H9 (cell line): Measurements from ENCODE around the gene NCOA5. TPM values are rescaled to one million over a fixed set of nuclear protein-coding genes. Genes with fewer than 3 reads are reported as not detected.
A peak's percentile ranks its signal among the peaks of the same experiment; 100 is the strongest.

Source experiments
- DNase-seq: peaks from one replicate; pipeline ENCODE4 v3.0.0-alpha.2; 2017
- H2AFZ ChIP-seq: one replicate; pipeline ENCODE4 v1.6.1; 2013; ENCODE audit warnings: mild to moderate bottlenecking, low read length, control low read depth, moderate library complexity
- H2AK5ac ChIP-seq: 2 replicates; pipeline ENCODE4 v1.6.1; 2013; ENCODE audit warnings: low read length, control low read depth, mixed read lengths; ENCODE audit not compliant: insufficient read length
- H2BK120ac ChIP-seq: one replicate; pipeline ENCODE4 v1.6.1; 2013; ENCODE audit warnings: low read depth, mild to moderate bottlenecking, low read length, control low read depth, inconsistent platforms; ENCODE audit not compliant: poor library complexity, severe bottlenecking
- H2BK12ac ChIP-seq: 2 replicates; pipeline ENCODE4 v1.6.1; 2013; ENCODE audit warnings: low read length, control low read depth, mixed read lengths, low read depth; ENCODE audit not compliant: insufficient read length
- H2BK15ac ChIP-seq: 2 replicates; pipeline ENCODE4 v1.6.1; 2013; ENCODE audit warnings: low read depth, low read length, control low read depth
- H2BK20ac ChIP-seq: one replicate; pipeline ENCODE4 v1.6.1; 2013; ENCODE audit warnings: low read depth, mild to moderate bottlenecking, low read length, control low read depth, inconsistent platforms; ENCODE audit not compliant: poor library complexity, severe bottlenecking
- H2BK5ac ChIP-seq: 2 replicates; pipeline ENCODE4 v1.6.1; 2013; ENCODE audit warnings: low read length, control low read depth, mixed read lengths; ENCODE audit not compliant: insufficient read length
- H3K14ac ChIP-seq: 2 replicates; pipeline ENCODE4 v1.6.1; 2013; ENCODE audit warnings: low read length, control low read depth; ENCODE audit not compliant: insufficient read depth
- H3K18ac ChIP-seq: 2 replicates; pipeline ENCODE4 v1.6.1; 2013; ENCODE audit warnings: low read depth, mild to moderate bottlenecking, mixed read lengths, low read length, control low read depth; ENCODE audit not compliant: insufficient read length
- H3K23ac ChIP-seq: 2 replicates; pipeline ENCODE4 v1.6.1; 2013; ENCODE audit warnings: low read length, control low read depth, mixed read lengths, low read depth; ENCODE audit not compliant: insufficient read length
- H3K23me2 ChIP-seq: 2 replicates; pipeline ENCODE4 v1.6.1; 2013; ENCODE audit warnings: low read depth, mild to moderate bottlenecking, mixed read lengths, low read length, control low read depth; ENCODE audit not compliant: insufficient read length, poor library complexity, severe bottlenecking
- H3K27ac ChIP-seq: 2 replicates; pipeline ENCODE4 v1.5.1; 2013; ENCODE audit warnings: low read length, control low read depth, mixed read lengths, low read depth; ENCODE audit not compliant: insufficient read length
- H3K27me3 ChIP-seq: 2 replicates; pipeline ENCODE4 v1.6.1; 2013; ENCODE audit warnings: low read length, control low read depth, inconsistent platforms; ENCODE audit not compliant: insufficient read depth
- H3K4ac ChIP-seq: 2 replicates; pipeline ENCODE4 v1.6.1; 2013; ENCODE audit warnings: low read depth, mild to moderate bottlenecking, control low read depth, inconsistent platforms, low read length, moderate library complexity
- H3K4me1 ChIP-seq: 2 replicates; pipeline ENCODE4 v1.6.1; 2013; ENCODE audit warnings: low read length, control low read depth, inconsistent platforms; ENCODE audit not compliant: insufficient read depth
- H3K4me2 ChIP-seq: 2 replicates; pipeline ENCODE4 v1.6.1; 2013; ENCODE audit warnings: low read length, control low read depth, mixed read lengths; ENCODE audit not compliant: insufficient read length, insufficient read depth
- H3K56ac ChIP-seq: 2 replicates; pipeline ENCODE4 v1.6.1; 2013; ENCODE audit warnings: low read depth, mild to moderate bottlenecking, mixed read lengths, low read length, control low read depth; ENCODE audit not compliant: insufficient read length
- H3K79me1 ChIP-seq: 2 replicates; pipeline ENCODE4 v1.6.1; 2013; ENCODE audit warnings: low read depth, mild to moderate bottlenecking, moderate library complexity, low read length, control low read depth, inconsistent platforms; ENCODE audit not compliant: insufficient read depth, poor library complexity, severe bottlenecking
- H3K79me2 ChIP-seq: 2 replicates; pipeline ENCODE4 v1.6.1; 2013; ENCODE audit warnings: low read length, control low read depth, inconsistent platforms; ENCODE audit not compliant: insufficient read depth
- H3K9ac ChIP-seq: 2 replicates; pipeline ENCODE4 v1.6.1; 2013; ENCODE audit warnings: low read length, control low read depth, mixed read lengths; ENCODE audit not compliant: insufficient read length; ENCODE audit errors: extremely low read depth
- H3K9me3 ChIP-seq: one replicate; pipeline ENCODE4 v1.6.1; 2013; ENCODE audit warnings: low read depth, low read length, inconsistent platforms; ENCODE audit not compliant: control insufficient read depth
- H3T11ph ChIP-seq: one replicate; pipeline ENCODE4 v1.6.1; 2013; ENCODE audit warnings: mild to moderate bottlenecking, low read length, control low read depth, inconsistent platforms
- H4K20me1 ChIP-seq: one replicate; pipeline ENCODE4 v1.6.1; 2013; ENCODE audit not compliant: control insufficient read depth, insufficient read length, insufficient read depth
- H4K5ac ChIP-seq: 2 replicates; pipeline ENCODE4 v1.6.1; 2013; ENCODE audit warnings: low read depth, mild to moderate bottlenecking, mixed read lengths, low read length, control low read depth; ENCODE audit not compliant: insufficient read length
- H4K8ac ChIP-seq: replicated peaks from 2 replicates; pipeline ENCODE4 v1.6.1; 2013; ENCODE audit warnings: low read length, control low read depth, mixed read lengths, low read depth; ENCODE audit not compliant: insufficient read length
- H4K91ac ChIP-seq: 2 replicates; pipeline ENCODE4 v1.6.1; 2013; ENCODE audit warnings: low read depth, mild to moderate bottlenecking, moderate library complexity, mixed read lengths, low read length, control low read depth; ENCODE audit not compliant: insufficient read length
- H3K27ac Mint-ChIP-seq, 3 experiments: 2 replicates in 2 of 3; 3 replicates in 1 of 3; pipeline ENCODE4 v1.8.0; 2020 to 2021; ENCODE audit warnings: mixed read lengths in 3 of 3, mild to moderate bottlenecking in 1 of 3, moderate library complexity in 1 of 3
- H3K27me3 Mint-ChIP-seq: 2 replicates; pipeline ENCODE4 v1.8.0; 2021; ENCODE audit warnings: low read depth, mild to moderate bottlenecking, moderate library complexity, mixed read lengths
- H3K36me3 Mint-ChIP-seq, 3 experiments: 2 replicates in 2 of 3; 3 replicates in 1 of 3; pipeline ENCODE4 v1.8.0; 2020 to 2021; ENCODE audit warnings: low read depth in 3 of 3, mixed read lengths in 3 of 3; ENCODE audit not compliant: insufficient read depth in 1 of 3
- H3K4me1 Mint-ChIP-seq, 2 experiments: 2 replicates each; pipeline ENCODE4 v1.8.0; 2020; ENCODE audit warnings: mixed read lengths in 2 of 2
- H3K4me3 Mint-ChIP-seq, 2 experiments: 2 replicates in 1 of 2; 3 replicates in 1 of 2; pipeline ENCODE4 v1.8.0; 2020 to 2021; ENCODE audit warnings: mild to moderate bottlenecking in 2 of 2, mixed read lengths in 2 of 2, moderate library complexity in 1 of 2
- H3K9me3 Mint-ChIP-seq, 2 experiments: 2 replicates in 1 of 2; 3 replicates in 1 of 2; pipeline ENCODE4 v1.8.0; 2020; ENCODE audit warnings: mild to moderate bottlenecking in 2 of 2, mixed read lengths in 2 of 2, moderate library complexity in 1 of 2
- WGBS: extraction: QIAGEN DNeasy Blood & Tissue Kit; methylation state at CpG from one replicate; pipeline ENCODE4 v1.1.7; 2013; ENCODE audit warnings: missing lambda C conversion rate, low lambda C conversion rate, mixed read lengths; ENCODE audit not compliant: insufficient read length; ENCODE audit errors: extremely low coverage; 5-methylcytosine and 5-hydroxymethylcytosine counted together
- total RNA-seq: library from RNA; stranded (reverse); gene quantifications from 2 replicates; pipeline ENCODE4 v1.2.1, GENCODE V29; 2021
- TF ChIP-seq, protein P1 (sequence below): fragments of 200-600 bp; sonication (generic); conservative IDR thresholded peaks from 3 replicates; pipeline ENCODE4 v1.8.0; 2021; ENCODE audit warnings: antibody characterized with exemption, mild to moderate bottlenecking

NCOA5 gene
- total RNA-seq, 1 experiment from 2014 or later = 55.7 TPM

- Histone ChIP-seq H2BK15ac (no peak overlapping the region), H2BK12ac (no peak overlapping the region), H3K27ac (no peak overlapping the region), H3K27me3 (peaks cover 15% of the 10 kb centered on the region; the same call in 1 of the 2 replicates), H3K4me2 (no peak overlapping the region), H4K20me1 (no peaks in the 10 kb centered on the region), H3T11ph (no peak overlapping the region), H2BK5ac (no peak overlapping the region), H3K4me1 (no peaks in the 10 kb centered on the region; the same call in 1 of the 2 replicates), H4K8ac (no peak overlapping the region), H3K23me2 (peaks cover 6% of the 10 kb centered on the region), H4K91ac (no peak overlapping the region), H4K5ac (no peak overlapping the region), H3K23ac (no peak overlapping the region), H3K14ac (no peak overlapping the region), H2AFZ (no peak overlapping the region), H3K79me1 (no peaks in the 10 kb centered on the region), H2BK120ac (no peak overlapping the region), H3K79me2 (no peaks in the 10 kb centered on the region), H3K18ac (no peak overlapping the region), H3K4ac (no peak overlapping the region), H3K9me3 (no peaks in the 10 kb centered on the region), H2AK5ac (no peak overlapping the region), H3K9ac (no peak overlapping the region), H2BK20ac (no peak overlapping the region), H3K56ac (no peak overlapping the region)
- TF ChIP-seq, protein P1, sequence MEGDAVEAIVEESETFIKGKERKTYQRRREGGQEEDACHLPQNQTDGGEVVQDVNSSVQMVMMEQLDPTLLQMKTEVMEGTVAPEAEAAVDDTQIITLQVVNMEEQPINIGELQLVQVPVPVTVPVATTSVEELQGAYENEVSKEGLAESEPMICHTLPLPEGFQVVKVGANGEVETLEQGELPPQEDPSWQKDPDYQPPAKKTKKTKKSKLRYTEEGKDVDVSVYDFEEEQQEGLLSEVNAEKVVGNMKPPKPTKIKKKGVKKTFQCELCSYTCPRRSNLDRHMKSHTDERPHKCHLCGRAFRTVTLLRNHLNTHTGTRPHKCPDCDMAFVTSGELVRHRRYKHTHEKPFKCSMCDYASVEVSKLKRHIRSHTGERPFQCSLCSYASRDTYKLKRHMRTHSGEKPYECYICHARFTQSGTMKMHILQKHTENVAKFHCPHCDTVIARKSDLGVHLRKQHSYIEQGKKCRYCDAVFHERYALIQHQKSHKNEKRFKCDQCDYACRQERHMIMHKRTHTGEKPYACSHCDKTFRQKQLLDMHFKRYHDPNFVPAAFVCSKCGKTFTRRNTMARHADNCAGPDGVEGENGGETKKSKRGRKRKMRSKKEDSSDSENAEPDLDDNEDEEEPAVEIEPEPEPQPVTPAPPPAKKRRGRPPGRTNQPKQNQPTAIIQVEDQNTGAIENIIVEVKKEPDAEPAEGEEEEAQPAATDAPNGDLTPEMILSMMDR = no peak
- Mint-ChIP-seq H3K27me3 (peaks cover 56% of the 10 kb centered on the region), H3K9me3 (no peaks in the 10 kb centered on the region), H3K4me1 (peaks cover 11 to 12% of the 10 kb centered on the region in 2 experiments), H3K4me3 (peak overlapping the region in 1 of 2 experiments; percentile 39; a peak in 2 of 5 replicates), H3K27ac (no peak overlapping the region), H3K36me3 (0 out of 7 replicates have a peak, but pooled peaks cover 0 to 1% (median 0%) of the 10 kb centered on the region in 3 experiments)
- WGBS = no CpG with 5 or more reads among the region's 8 CpGs
- DNase-seq = no peak
These were observed 66.6 kb downstream of the NCOA5 start for GRCh38 chr20:46023148-46023484.
